SKM-1 (cell line): ENCODE results near the gene AGPAT3.

Experiments
- DNase-seq: peaks from one replicate; lab custom pipeline; 2025; ENCODE audit not compliant: unreplicated experiment; lab: John Stamatoyannopoulos, UW

Gene AGPAT3

GRCh38 chr21:43921571-43921978 is 56.6 kb downstream of the AGPAT3 start:
- no peak for DNase-seq

GRCh38 chr21:43921979-43922945 is 57.2 kb downstream of the AGPAT3 start:
- DNase-seq, result no peak

- DNase-seq, result no peak
Observed at GRCh38 chr21:43922949-43923348, 57.9 kb downstream of the AGPAT3 start.

- no peak for DNase-seq
Observed at GRCh38 chr21:43923391-43923790, 58.4 kb downstream of the AGPAT3 start.

GRCh38 chr21:43924421-43925095 is 59.5 kb downstream of the AGPAT3 start:
- DNase-seq, result no peak

GRCh38 chr21:43925096-43925481 is 60.1 kb downstream of the AGPAT3 start:
- no peak for DNase-seq

- DNase-seq, result no peak
Observed at GRCh38 chr21:43925609-43926008, 60.6 kb downstream of the AGPAT3 start.

GRCh38 chr21:43926196-43926595 is 61.2 kb downstream of the AGPAT3 start:
- DNase-seq, result no peak

- no peak for DNase-seq
Observed at GRCh38 chr21:43927591-43928221, 62.7 kb downstream of the AGPAT3 start.

GRCh38 chr21:43928222-43929125 is 63.5 kb downstream of the AGPAT3 start:
- DNase-seq, result no peak

GRCh38 chr21:43929217-43929971 is 64.4 kb downstream of the AGPAT3 start:
- DNase-seq, result no peak

GRCh38 chr21:43930074-43930847 is 65.2 kb downstream of the AGPAT3 start:
- no peak for DNase-seq

- DNase-seq, result no peak
Observed at GRCh38 chr21:43930848-43931375, 65.9 kb downstream of the AGPAT3 start.

- DNase-seq, result no peak
Observed at GRCh38 chr21:43931489-43931888, 66.5 kb downstream of the AGPAT3 start.

- DNase-seq, result no peak
Observed at GRCh38 chr21:43932005-43932404, 67.0 kb downstream of the AGPAT3 start.

- DNase-seq, result no peak
Observed at GRCh38 chr21:43933199-43933598, 68.2 kb downstream of the AGPAT3 start.

- DNase-seq, result no peak
Observed at GRCh38 chr21:43933680-43934079, 68.7 kb downstream of the AGPAT3 start.

- DNase-seq, result no peak
Observed at GRCh38 chr21:43934116-43934515, 69.1 kb downstream of the AGPAT3 start.
